Transverse colon (tissue), 4 donors: ENCODE measurements around the gene MGMT. TPM values are rescaled to one million over a fixed set of nuclear protein-coding genes. Genes with fewer than 3 reads are reported as not detected.

Experiments
- DNase-seq: peaks from one replicate; pipeline ENCODE4 v3.0.0-alpha.2; 2019
- H3K27ac ChIP-seq, 4 donors: fragments of 200-600 bp; sonication (generic); 2 replicates each; pipeline ENCODE4 v1.5.1; 2016 to 2018; ENCODE audit warnings: inconsistent platforms in 4 of 4
- H3K27me3 ChIP-seq: fragments of 200-600 bp; sonication (generic); 2 replicates; pipeline ENCODE4 v1.5.1; 2017; ENCODE audit warnings: inconsistent platforms
- H3K36me3 ChIP-seq, 4 donors: fragments of 200-600 bp; sonication (generic); 2 replicates each; pipeline ENCODE4 v1.5.1; 2017 to 2019; ENCODE audit warnings: inconsistent platforms in 4 of 4
- H3K4me1 ChIP-seq, 4 donors: fragments of 200-600 bp; sonication (generic); 2 replicates each; pipeline ENCODE4 v1.5.1; 2017 to 2020; ENCODE audit warnings: inconsistent platforms in 4 of 4
- H3K4me3 ChIP-seq, 4 donors: fragments of 200-600 bp; sonication (generic); 1 replicate in 1 of 4; 2 replicates in 3 of 4; pipeline versions ENCODE4 v1.5.1 to v1.6.1; 2017 to 2019; ENCODE audit warnings: inconsistent platforms in 4 of 4
- H3K9me3 ChIP-seq, 2 donors: fragments of 200-600 bp; sonication (generic); 2 replicates each; pipeline ENCODE4 v1.5.1; 2017 to 2019; ENCODE audit warnings: inconsistent platforms in 2 of 2
- CTCF ChIP-seq, 5 experiments: fragments of 200-600 bp in 3 of 5; fragments of 450-650 bp in 2 of 5; sonication (generic) in 3 of 5; IDR thresholded peaks; 1 replicate in 2 of 5; 2 replicates in 3 of 5; pipeline ENCODE4 v1.5.1; 2016 to 2017; ENCODE audit warnings: antibody characterized with exemption in 5 of 5, inconsistent platforms in 3 of 5, mild to moderate bottlenecking in 2 of 5, moderate library complexity in 1 of 5
- EP300 ChIP-seq: sonication (generic); formaldehyde crosslinking; IDR thresholded peaks from one replicate; pipeline ENCODE4 v1.6.1; 2017; ENCODE audit warnings: antibody characterized with exemption, low read depth
- POLR2A ChIP-seq: fragments of 450-650 bp; IDR thresholded peaks from one replicate; pipeline ENCODE4 v1.6.1; 2016; ENCODE audit warnings: antibody characterized with exemption, mild to moderate bottlenecking, moderate library complexity
- POLR2AphosphoS5 ChIP-seq, 3 donors: sonication (generic); formaldehyde crosslinking; IDR thresholded peaks; one replicate each; pipeline ENCODE4 v1.6.1; 2016; ENCODE audit warnings: antibody characterized with exemption in 3 of 3
- whole genome bisulfite sequencing, 2 donors: methylation state at CpG; one replicate each; pipeline ENCODE4 v1.1.5; 2018; ENCODE audit warnings: low coverage in 1 of 2; 5-methylcytosine and 5-hydroxymethylcytosine counted together
- in situ Hi-C, 4 donors: fragments of 200-750 bp; cut with MboI; loops; one replicate each; pipeline versions ENCODE4 v1.15.0 to v1.15.1; 2017; ENCODE audit warnings: low sequenced_read_pairs in 3 of 4, low pct_ligation_motif_present in 1 of 4, low pct_unique_long_range_greater_than_20kb in 1 of 4
- intact Hi-C: fragments of 100-400 bp; cut with DNase I; formaldehyde crosslinking; loops from one replicate; pipeline ENCODE4 v1.15.1; 2023; ENCODE audit warnings: low total_unique reads
- total RNA-seq, 4 donors: library from RNA; depleted of rRNA; stranded (reverse); fragments of >200 nt; gene quantifications; one replicate each; pipeline ENCODE4 v1.1.0, GENCODE V29; 2016

The MGMT gene
- total RNA-seq, 4 donors from 2014 or later = 6.6 to 28.9 (median 14.0) TPM

- no peak overlapping the region for H3K27ac ChIP-seq
- no peaks in the 10 kb centered on the region for H3K4me1 ChIP-seq
- no peaks in the 10 kb centered on the region for H3K27me3 ChIP-seq
- no peak overlapping the region for H3K4me3 ChIP-seq
- no peaks in the 10 kb centered on the region for H3K9me3 ChIP-seq
- WGBS, 2 donors = 93 to 100% methylated on average over 8 to 19 of the region's 22 CpGs
- intact Hi-C loops (no loop called here), in situ Hi-C loops (no loop called here)
- no peak for TF ChIP-seq CTCF (IDR thresholded peaks at IDR 0.05)
- no peak for TF ChIP-seq EP300
- no peak for TF ChIP-seq POLR2A
- TF ChIP-seq POLR2AphosphoS5 (IDR thresholded peaks at IDR 0.05) = no peak
- H3K36me3 ChIP-seq = no peaks in the 10 kb centered on the region
- no peak for DNase-seq
Measured at GRCh38 chr10:129652521-129653201, 185.6 kb downstream of the MGMT start.

- intact Hi-C loops (no loop called here), in situ Hi-C loops (no loop called here)
- H3K4me3 ChIP-seq = no peak overlapping the region
- H3K4me1 ChIP-seq = no peaks in the 10 kb centered on the region
- no peak overlapping the region for H3K27ac ChIP-seq
- no peaks in the 10 kb centered on the region for H3K9me3 ChIP-seq
- TF ChIP-seq EP300 = no peak
- no peak for TF ChIP-seq POLR2A
- no peak for TF ChIP-seq POLR2AphosphoS5 (IDR thresholded peaks at IDR 0.05)
- TF ChIP-seq CTCF (IDR thresholded peaks at IDR 0.05) = no peak
- WGBS, 2 donors = 96% methylated on average over 8 of the region's 8 CpGs; no CpG with 5 or more reads in 1 of the 2 donors
- DNase-seq = no peak
- H3K27me3 ChIP-seq = no peaks in the 10 kb centered on the region
- H3K36me3 ChIP-seq = no peaks in the 10 kb centered on the region
Measured at GRCh38 chr10:129653428-129653827, 186.4 kb downstream of the MGMT start.

- no peak overlapping the region for H3K4me3 ChIP-seq
- H3K4me1 ChIP-seq = no peaks in the 10 kb centered on the region
- no peak overlapping the region for H3K27ac ChIP-seq
- H3K36me3 ChIP-seq = no peaks in the 10 kb centered on the region
- TF ChIP-seq EP300 (no peak), POLR2AphosphoS5 (IDR thresholded peaks at IDR 0.05) (no peak), CTCF (IDR thresholded peaks at IDR 0.05) (no peak), POLR2A (no peak)
- intact Hi-C loops = no loop called here
- no peaks in the 10 kb centered on the region for H3K27me3 ChIP-seq
- WGBS, 2 donors = 96% methylated on average over 11 of the region's 11 CpGs; no CpG with 5 or more reads in 1 of the 2 donors
- in situ Hi-C loops = no loop called here
- H3K9me3 ChIP-seq = no peaks in the 10 kb centered on the region
- no peak for DNase-seq
Measured at GRCh38 chr10:129653861-129654260, 186.8 kb downstream of the MGMT start.

GRCh38 chr10:129654461-129654860, 187.4 kb downstream of the MGMT start:
- DNase-seq = no peak
- H3K9me3 ChIP-seq = no peaks in the 10 kb centered on the region
- in situ Hi-C loops (no loop called here), intact Hi-C loops (no loop called here)
- no peaks in the 10 kb centered on the region for H3K27me3 ChIP-seq
- no peak overlapping the region for H3K27ac ChIP-seq
- WGBS, 2 donors = 92% methylated on average over 7 of the region's 7 CpGs; no CpG with 5 or more reads in 1 of the 2 donors
- H3K4me1 ChIP-seq = no peaks in the 10 kb centered on the region
- H3K36me3 ChIP-seq = no peaks in the 10 kb centered on the region
- H3K4me3 ChIP-seq = no peak overlapping the region
- TF ChIP-seq CTCF (IDR thresholded peaks at IDR 0.05) (no peak), POLR2AphosphoS5 (IDR thresholded peaks at IDR 0.05) (no peak), POLR2A (no peak), EP300 (no peak)
